Raji (cell line): ENCODE measurements around the gene NXNL1.

Experiments
- POLR2A ChIP-seq: IDR thresholded peaks from 2 replicates; pipeline ENCODE4 v1.6.1; 2011; ENCODE audit warnings: low read depth, low read length, control low read depth; ENCODE audit not compliant: insufficient read depth

The NXNL1 gene, protein sequence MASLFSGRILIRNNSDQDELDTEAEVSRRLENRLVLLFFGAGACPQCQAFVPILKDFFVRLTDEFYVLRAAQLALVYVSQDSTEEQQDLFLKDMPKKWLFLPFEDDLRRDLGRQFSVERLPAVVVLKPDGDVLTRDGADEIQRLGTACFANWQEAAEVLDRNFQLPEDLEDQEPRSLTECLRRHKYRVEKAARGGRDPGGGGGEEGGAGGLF

DNA sequence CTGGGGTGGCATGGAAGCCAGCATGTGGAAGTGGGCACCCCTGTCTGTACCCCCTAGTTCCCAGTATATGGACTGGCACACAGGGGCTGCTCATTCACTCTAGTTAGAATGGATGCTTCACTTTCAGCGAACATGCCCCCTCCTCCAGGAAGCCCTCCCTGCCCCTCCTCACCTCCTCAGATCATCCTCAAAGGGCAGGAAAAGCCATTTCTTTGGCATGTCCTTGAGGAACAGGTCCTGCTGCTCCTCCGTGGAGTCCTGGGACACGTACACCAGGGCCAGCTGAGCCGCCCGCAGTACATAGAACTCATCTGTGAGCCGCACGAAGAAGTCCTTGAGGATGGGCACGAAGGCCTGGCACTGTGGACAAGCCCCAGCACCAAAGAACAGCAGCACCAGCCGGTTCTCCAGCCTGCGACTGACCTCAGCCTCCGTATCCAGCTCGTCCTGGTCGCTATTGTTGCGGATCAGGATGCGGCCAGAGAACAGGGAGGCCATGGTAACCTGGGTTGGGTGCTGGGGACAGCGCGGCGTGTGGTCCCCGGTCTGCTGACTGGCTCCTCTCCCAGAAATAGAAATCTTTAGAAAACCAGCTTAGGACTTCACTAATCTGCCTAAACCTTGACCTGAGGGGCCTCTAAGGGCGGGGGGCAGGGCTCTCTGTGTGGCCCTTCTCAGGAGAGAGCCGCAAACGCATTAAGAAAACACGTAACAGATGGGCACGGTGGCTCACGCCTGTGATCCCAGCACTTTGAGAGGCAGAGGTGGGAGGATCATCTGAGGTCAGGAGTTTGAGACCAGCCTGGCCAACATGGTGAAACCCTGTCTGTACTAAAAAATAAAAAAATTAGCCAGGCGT lies at the start of gene NXNL1:
Gene NXNL1 (minus strand): TSS at position 555 of the 859 bp plus-strand sequence. CDS start 57 bp downstream, at position 498.
- no peak for TF ChIP-seq POLR2A

DNA sequence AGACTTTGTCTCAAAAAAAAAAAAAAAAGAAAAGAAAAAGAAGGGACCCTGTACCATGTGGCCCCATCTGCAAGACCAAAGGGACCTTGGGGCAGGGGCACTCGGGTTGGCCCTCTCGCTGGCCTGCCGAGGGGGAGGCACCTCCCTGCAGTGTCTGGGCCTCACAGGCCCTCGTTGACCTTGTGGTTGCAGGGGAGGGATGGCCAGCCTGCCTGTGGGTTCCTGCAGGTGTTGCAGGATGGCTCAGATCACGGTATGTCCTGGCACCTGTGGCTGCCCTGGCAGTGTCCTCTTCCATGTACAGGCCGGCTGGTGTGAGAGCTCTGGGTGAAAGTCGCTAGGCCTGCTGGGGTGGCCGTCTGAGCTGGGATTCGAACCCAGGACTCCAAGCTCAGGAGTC lies 46.0 kb upstream of the NXNL1 start:
- TF ChIP-seq POLR2A: no peak

DNA sequence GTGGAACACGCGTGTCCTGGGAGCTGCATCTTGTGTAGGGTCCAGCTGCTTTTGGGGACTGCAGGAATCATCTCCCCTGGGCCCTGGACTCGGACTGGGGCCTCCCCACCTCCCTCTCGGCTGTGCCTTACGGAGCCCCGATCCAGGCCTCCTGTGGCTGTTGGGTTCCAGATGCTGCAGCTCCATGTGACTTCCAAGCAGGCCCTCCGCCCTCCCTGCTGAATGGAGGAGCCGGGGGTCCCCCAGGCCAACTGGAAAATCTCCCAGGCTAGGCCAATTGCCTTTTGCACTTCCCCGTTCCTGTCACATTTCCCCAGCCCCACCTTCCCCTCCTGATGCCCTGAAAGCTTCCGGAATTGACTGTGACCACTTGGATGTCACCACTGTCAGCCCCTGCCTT lies 44.5 kb upstream of the NXNL1 start:
- no peak for TF ChIP-seq POLR2A

DNA sequence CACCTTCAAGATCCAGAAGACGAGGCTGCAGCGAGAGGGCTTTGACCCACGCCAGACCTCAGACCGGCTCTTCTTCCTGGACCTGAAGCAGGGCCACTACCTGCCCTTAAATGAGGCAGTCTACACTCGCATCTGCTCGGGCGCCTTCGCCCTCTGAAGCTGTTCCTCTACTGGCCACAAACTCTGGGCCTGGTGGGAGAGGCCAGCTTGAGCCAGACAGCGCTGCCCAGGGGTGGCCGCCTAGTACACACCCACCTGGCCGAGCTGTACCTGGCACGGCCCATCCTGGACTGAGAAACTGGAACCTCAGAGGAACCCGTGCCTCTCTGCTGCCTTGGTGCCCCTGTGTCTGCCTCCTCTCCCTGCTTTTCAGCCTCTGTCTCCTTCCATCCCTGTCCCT lies 43.7 kb upstream of the NXNL1 start:
- TF ChIP-seq POLR2A: no peak

DNA sequence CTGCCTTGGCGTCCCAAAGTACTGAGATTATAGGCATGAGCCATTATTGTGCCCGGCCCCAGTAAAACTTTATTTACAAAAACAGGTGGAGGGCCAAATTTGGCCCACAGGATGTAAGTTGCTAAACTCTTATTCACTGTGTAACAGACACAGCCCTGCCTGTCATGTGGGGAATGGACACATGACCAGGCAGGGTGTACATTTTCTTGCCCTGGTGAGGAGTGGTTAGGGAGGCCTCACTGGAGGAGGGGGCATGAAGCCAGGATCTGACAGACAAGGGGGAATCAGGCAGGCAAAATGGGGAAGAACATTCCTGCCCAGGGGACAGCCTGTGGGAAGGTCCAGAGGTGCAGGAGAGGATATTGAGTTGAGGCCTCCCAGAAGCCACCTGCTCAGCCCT lies 43.3 kb upstream of the NXNL1 start:
- TF ChIP-seq POLR2A: no peak

DNA sequence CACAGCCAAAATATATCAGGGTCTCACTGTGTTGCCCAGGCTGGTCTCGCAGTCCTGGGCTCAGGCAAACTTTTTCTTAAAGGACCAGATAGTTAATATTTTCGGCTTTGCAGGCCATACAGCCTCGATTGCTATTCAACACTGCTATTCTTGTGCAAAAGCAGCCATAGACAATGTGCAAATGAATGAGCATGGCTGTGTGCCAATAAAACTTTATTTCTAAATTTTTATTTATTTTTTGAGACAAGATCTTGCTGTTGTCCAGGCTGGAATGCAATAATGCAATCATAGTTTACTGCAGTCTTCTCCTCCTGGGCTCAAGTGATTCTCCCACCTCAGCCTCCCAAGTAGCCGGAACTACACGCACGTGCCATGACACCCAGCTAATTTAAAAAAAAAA lies 42.5 kb upstream of the NXNL1 start:
- TF ChIP-seq POLR2A: no peak

DNA sequence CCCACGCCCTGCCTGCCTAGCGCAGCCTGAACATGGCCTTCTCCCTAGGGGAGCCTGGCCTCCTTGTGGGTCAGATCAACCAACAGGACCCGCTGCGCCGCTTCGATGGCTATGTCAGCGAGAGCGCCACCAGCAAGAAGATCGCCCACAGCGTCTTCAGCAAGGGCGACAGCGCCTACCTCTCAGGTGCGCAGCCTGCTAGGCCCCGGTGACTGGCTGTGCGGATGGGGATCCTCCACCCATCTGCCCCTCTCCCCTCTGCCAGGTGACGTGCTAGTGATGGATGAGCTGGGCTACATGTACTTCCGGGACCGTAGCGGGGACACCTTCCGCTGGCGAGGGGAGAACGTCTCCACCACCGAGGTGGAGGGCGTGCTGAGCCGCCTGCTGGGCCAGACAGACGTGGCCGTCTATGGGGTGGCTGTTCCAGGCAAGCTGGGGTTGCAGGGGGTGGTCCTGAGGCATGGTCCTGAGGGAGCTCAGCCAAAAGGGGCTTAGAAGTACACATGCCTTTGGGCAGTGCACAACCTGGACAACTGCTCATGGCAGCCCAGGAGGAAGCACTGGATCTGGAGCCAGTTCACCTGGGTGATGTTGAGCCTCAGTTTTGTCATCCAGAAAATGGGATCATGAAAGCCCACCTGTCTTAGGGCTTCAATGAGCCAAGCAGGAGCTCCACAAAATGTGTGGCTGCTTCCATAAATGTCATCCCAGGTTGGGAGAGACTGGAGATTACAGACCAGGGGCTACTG lies 39.9 kb upstream of the NXNL1 start:
- TF ChIP-seq POLR2A: no peak

DNA sequence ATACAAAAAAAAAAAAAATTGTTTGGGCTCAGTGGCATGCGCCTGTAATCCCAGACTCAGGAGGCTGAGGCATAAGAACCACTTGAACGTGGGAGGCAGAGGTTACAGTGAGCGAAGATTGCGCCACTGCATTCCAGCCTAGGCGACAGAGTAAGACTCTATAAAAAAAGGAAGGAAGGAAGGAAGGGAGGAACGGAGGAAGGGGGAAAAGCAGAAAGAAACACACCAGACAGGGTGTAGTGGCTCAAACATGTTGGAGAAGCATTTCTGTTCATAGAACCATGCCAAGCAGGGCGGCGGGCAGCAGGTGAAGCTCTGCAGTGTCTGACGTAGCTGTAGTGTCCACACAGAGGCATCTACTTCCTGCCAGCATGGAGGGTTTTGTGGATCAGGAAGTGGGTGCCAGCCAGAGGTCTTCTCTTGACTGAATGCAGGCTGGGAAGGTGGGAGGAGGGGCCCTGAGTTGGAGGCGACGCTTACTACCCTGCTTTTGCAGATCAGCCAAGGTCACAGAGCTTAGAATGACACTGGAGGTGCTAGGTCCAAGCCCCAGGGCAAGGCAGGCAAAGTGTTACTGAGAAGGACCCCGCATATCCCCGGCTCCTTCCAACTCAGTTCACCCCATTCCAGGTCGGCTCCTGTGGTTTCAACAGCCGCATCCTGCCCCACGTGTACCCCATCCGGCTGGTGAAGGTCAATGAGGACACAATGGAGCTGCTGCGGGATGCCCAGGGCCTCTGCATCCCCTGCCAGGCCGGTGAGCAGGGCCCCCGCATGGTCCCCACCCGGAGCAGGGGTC lies 39.1 kb upstream of the NXNL1 start:
- TF ChIP-seq POLR2A: no peak

DNA sequence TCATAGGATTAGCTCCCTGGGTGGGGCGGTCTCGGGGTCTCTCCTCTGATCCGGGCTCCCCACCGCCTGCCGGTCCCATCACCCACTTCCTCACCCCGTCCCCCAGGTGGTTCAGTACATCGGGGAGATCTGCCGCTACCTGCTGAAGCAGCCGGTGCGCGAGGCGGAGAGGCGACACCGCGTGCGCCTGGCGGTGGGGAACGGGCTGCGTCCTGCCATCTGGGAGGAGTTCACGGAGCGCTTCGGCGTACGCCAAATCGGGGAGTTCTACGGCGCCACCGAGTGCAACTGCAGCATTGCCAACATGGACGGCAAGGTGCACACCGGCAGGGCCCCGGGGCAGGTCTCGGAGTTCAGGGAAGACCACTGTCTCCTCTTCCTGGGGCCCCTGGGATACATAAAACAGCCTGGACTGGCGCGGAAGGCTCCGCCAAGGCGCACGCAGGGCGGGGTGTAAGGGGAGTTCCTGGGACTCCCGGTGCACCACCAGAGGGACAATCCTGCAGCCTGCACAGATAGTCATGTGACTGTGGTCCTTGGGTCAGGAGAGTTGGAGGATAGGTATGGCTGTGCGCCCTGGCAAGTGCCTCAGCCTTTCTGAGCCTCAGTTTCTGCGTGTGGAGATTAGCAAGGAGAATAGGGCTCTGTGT lies 36.5 kb upstream of the NXNL1 start:
- no peak for TF ChIP-seq POLR2A

DNA sequence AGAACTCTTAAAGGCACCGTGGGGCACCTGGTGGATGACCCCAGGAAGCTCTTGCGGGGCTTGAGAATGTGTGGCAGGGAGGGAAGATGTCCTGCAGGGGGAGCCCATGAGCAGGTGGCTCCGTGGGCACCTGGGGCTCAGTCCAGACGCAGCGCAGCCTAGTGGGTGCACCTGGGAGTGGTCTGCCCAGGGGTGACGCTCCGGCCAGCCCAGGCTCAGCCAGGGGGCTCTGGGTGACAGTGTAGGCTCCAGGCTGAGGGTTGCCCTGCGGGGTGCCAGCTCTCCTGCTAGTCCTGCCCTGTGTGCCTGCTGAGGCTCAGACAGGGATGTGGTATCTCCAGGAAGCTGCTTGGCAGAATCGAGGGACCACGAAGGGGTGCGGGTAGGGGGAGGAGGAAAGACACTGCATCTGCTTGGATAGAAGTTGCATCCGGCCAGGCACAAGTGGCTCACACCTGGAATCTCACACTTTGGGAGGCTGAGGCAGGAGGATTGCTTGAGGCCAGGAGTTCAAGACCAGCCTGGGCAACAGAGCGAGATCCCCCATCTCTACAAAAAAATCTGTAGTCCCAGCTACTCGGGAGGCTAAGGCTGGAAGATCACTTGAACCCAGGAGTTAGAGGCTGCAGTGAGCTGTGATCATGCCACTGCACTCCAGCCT lies 35.7 kb upstream of the NXNL1 start:
- no peak for TF ChIP-seq POLR2A

DNA sequence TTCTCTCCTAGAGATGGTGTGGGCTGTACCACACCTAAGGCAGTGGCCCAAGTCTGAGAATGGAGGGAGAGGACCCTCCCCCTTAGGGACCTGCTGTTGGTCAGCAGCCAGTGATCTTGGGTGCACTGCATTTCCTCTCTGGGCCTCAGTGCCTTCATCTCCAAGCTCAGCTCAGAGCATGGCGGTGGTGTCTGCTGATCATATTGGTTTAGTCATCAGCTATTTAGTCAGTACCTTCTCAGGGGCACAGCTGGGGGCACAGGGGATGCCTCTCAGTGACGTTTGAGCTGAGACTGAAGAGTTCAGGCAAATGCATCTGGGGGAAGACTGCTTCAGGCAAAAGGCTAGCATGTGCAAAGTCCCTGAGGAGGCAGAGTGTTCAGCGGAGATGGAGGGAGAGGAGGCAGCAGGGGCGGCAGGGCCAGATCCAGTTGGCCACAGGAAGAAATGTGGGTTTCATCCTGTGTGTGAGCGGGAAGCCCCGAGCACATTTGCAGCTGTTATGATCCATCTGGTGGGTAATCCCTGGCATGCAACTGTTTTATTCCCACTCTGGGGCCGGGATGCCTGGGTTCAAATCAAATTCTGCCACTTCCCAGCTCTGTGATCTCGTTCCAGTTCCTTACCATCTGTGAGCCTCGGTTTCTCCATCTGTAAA lies 35.0 kb upstream of the NXNL1 start:
- no peak for TF ChIP-seq POLR2A

DNA sequence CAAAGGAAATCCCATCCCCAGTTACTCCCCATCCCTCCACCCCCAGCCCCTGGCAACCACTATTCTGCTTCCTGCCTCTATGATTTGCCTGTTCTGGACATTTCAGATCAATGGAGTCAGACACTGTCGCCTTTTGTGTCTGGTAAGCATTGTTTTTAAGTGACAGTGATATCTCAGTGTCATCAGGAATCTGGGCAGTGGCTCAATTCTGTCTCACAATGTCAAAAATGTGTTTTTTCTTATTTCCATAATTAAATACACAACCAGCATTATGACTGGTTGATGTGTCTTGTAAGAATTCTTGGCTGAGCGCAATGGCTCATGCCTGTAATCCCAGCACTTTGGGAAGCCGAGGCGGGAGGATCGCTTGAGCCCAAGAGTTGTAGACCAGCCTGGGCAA lies 30.6 kb upstream of the NXNL1 start:
- no peak for TF ChIP-seq POLR2A

DNA sequence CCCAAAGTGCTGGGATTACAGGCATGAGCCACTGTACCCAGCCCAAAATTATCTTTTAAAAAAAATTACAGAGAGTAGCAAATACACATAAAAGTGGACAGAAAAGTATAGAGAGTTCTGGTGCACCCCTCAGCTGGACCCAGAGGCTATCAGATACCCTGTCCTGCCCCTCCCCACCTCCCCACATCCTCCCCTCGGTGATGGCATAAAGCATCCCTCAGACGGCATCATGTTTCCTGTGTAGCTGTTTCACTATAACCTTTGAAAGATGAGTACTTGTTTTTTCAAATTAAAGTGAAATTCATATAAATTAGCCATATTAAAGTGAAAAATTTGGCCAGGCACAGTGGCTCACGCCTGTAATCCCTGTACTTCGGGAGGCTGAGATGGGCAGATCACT lies 29.7 kb upstream of the NXNL1 start:
- TF ChIP-seq POLR2A: no peak
